HepG2 (cell line): Measurements from ENCODE around the gene TPX2. TPM values are rescaled to one million over a fixed set of nuclear protein-coding genes. Genes with fewer than 3 reads are reported as not detected.

Experiments used
- ARNTL ChIP-seq: sonication (generic); formaldehyde crosslinking; IDR thresholded peaks from 2 replicates; pipeline ENCODE4 v1.4.0; 2020; ENCODE audit warnings: mild to moderate bottlenecking, missing genetic modification reagents
- BRCA1 ChIP-seq: sonication (generic); formaldehyde crosslinking; IDR thresholded peaks from 2 replicates; pipeline ENCODE4 v1.4.0; 2020; ENCODE audit warnings: missing genetic modification reagents
- BRD4 ChIP-seq: sonication (generic); formaldehyde crosslinking; IDR thresholded peaks from 2 replicates; pipeline ENCODE4 v1.4.0; 2020; ENCODE audit warnings: missing genetic modification reagents
- CCDC6 ChIP-seq: sonication (generic); formaldehyde crosslinking; IDR thresholded peaks from 2 replicates; pipeline ENCODE4 v1.8.1; 2022; ENCODE audit warnings: mild to moderate bottlenecking, missing genetic modification reagents, moderate library complexity
- ERF ChIP-seq: IDR thresholded peaks from 2 replicates; pipeline ENCODE4 v1.6.1; 2018; ENCODE audit warnings: missing biosample characterization, missing genetic modification reagents
- EZH2 ChIP-seq: conservative IDR thresholded peaks from 2 replicates; pipeline ENCODE4 v1.6.1; 2012; ENCODE audit warnings: mild to moderate bottlenecking, low read depth, low read length, moderate library complexity
- FOSL2 ChIP-seq: sonication (generic); formaldehyde crosslinking; IDR thresholded peaks from 2 replicates; pipeline ENCODE4 v1.4.0; 2020; ENCODE audit warnings: missing genetic modification reagents
- FOXC1 ChIP-seq: sonication (generic); formaldehyde crosslinking; IDR thresholded peaks from 2 replicates; pipeline ENCODE4 v1.8.0; 2022; ENCODE audit warnings: mild to moderate bottlenecking, missing genetic modification reagents, borderline replicate concordance
- FOXP1 ChIP-seq, 2 experiments: fragments of 450-650 bp in 1 of 2; IDR thresholded peaks; 2 replicates each; pipeline ENCODE4 v1.6.1; 2017 to 2018; ENCODE audit warnings: antibody characterized with exemption in 1 of 2
- MTA3 ChIP-seq: sonication (generic); formaldehyde crosslinking; IDR thresholded peaks from 2 replicates; pipeline ENCODE4 v1.4.0; 2020; ENCODE audit warnings: missing genetic modification reagents
- NFATC3 ChIP-seq: sonication (generic); formaldehyde crosslinking; IDR thresholded peaks from 2 replicates; pipeline ENCODE4 v1.5.1; 2020; ENCODE audit warnings: mild to moderate bottlenecking, missing genetic modification reagents
- PATZ1 ChIP-seq: sonication (generic); formaldehyde crosslinking; IDR thresholded peaks from 2 replicates; pipeline ENCODE4 v1.4.0; 2020; ENCODE audit warnings: missing genetic modification reagents
- RNF2 ChIP-seq: fragments of 450-650 bp; conservative IDR thresholded peaks from 2 replicates; pipeline ENCODE4 v1.6.1; 2016; ENCODE audit warnings: low read depth
- ZNF296 ChIP-seq: sonication (generic); formaldehyde crosslinking; conservative IDR thresholded peaks from 2 replicates; pipeline ENCODE4 v1.5.0; 2020; ENCODE audit warnings: mild to moderate bottlenecking, missing genetic modification reagents
- ZNF326 ChIP-seq: sonication (generic); formaldehyde crosslinking; IDR thresholded peaks from 2 replicates; pipeline ENCODE4 v1.4.0; 2020; ENCODE audit warnings: missing genetic modification reagents, borderline replicate concordance
- ZNF605 ChIP-seq: sonication (generic); formaldehyde crosslinking; IDR thresholded peaks from 2 replicates; pipeline ENCODE4 v1.8.0; 2022; ENCODE audit warnings: mild to moderate bottlenecking, missing genetic modification reagents
- ZNF839 ChIP-seq: sonication (generic); formaldehyde crosslinking; IDR thresholded peaks from 2 replicates; pipeline ENCODE4 v1.4.0; 2020; ENCODE audit warnings: missing genetic modification reagents, mild to moderate bottlenecking, borderline replicate concordance
- polyA plus RNA-seq, 8 experiments: library from polyadenylated mRNA; depleted of rRNA in 3 of 8; stranded (reverse) in 7 of 8; unstranded in 1 of 8; fragments of >200 nt; fragmentation: Illumina TruSeq in 4 of 8; extraction: Trizol in 4 of 8; gene quantifications; 2 replicates each; pipeline versions ENCODE4 v1.2.1 to v1.2.3, GENCODE V29; 2011 to 2016; ENCODE audit warnings: low read depth in 4 of 8, missing spikeins in 1 of 8, mixed read lengths in 1 of 8; ENCODE audit not compliant: insufficient read depth in 1 of 8
- total RNA-seq, 5 experiments: library from RNA; depleted of rRNA; stranded (reverse); fragments of >200 nt; fragmentation: Illumina TruSeq; extraction: Trizol; gene quantifications; 2 replicates each; pipeline ENCODE4 v1.2.3, GENCODE V29; 2016; ENCODE audit warnings: low read depth in 1 of 5
- TF ChIP-seq, protein P1 (sequence below): sonication (generic); formaldehyde crosslinking; IDR thresholded peaks from 2 replicates; pipeline ENCODE4 v1.4.0; 2020; ENCODE audit warnings: mild to moderate bottlenecking, missing genetic modification reagents
- TF ChIP-seq, protein P2 (sequence below): sonication (generic); formaldehyde crosslinking; IDR thresholded peaks from 2 replicates; pipeline ENCODE4 v1.8.1; 2023; ENCODE audit warnings: mild to moderate bottlenecking, moderate library complexity, missing genetic modification reagents

TPX2 gene
- total and polyA plus RNA-seq, 2 of the 13 experiments (the other 11 are each of a cell fraction or from before 2014, with no cell fraction given) = 34.3 to 124 TPM

- TF ChIP-seq PATZ1 (CRISPR knock-in tag) (peak; percentile 94), FOSL2 (CRISPR knock-in tag) (peak; percentile 99), ZNF605 (CRISPR knock-in tag) (peak; percentile 43; the same call in 1 of the 2 replicates), ARNTL (CRISPR knock-in tag) (no peak), BRD4 (CRISPR knock-in tag) (no peak), FOXC1 (CRISPR knock-in tag) (no peak), RNF2 (0 out of 2 replicates have a peak, but pooled peaks have one; percentile 40), ERF (CRISPR knock-in tag) (peak; percentile 41; the same call in 1 of the 2 replicates), EZH2 (no peak), CCDC6 (CRISPR knock-in tag) (no peak), MTA3 (CRISPR knock-in tag) (no peak), ZNF326 (CRISPR knock-in tag) (no peak), FOXP1 (IDR thresholded peaks at IDR 0.05) (no peak), FOXP1 (CRISPR knock-in tag; IDR thresholded peaks at IDR 0.05) (peak; percentile 30; the same call in 1 of the 2 replicates), NFATC3 (CRISPR knock-in tag) (no peak), ZNF296 (no peak; the same call in 1 of the 2 replicates), BRCA1 (CRISPR knock-in tag) (no peak), ZNF839 (peak; percentile 52; the same call in 1 of the 2 replicates)
- TF ChIP-seq, protein P1, sequence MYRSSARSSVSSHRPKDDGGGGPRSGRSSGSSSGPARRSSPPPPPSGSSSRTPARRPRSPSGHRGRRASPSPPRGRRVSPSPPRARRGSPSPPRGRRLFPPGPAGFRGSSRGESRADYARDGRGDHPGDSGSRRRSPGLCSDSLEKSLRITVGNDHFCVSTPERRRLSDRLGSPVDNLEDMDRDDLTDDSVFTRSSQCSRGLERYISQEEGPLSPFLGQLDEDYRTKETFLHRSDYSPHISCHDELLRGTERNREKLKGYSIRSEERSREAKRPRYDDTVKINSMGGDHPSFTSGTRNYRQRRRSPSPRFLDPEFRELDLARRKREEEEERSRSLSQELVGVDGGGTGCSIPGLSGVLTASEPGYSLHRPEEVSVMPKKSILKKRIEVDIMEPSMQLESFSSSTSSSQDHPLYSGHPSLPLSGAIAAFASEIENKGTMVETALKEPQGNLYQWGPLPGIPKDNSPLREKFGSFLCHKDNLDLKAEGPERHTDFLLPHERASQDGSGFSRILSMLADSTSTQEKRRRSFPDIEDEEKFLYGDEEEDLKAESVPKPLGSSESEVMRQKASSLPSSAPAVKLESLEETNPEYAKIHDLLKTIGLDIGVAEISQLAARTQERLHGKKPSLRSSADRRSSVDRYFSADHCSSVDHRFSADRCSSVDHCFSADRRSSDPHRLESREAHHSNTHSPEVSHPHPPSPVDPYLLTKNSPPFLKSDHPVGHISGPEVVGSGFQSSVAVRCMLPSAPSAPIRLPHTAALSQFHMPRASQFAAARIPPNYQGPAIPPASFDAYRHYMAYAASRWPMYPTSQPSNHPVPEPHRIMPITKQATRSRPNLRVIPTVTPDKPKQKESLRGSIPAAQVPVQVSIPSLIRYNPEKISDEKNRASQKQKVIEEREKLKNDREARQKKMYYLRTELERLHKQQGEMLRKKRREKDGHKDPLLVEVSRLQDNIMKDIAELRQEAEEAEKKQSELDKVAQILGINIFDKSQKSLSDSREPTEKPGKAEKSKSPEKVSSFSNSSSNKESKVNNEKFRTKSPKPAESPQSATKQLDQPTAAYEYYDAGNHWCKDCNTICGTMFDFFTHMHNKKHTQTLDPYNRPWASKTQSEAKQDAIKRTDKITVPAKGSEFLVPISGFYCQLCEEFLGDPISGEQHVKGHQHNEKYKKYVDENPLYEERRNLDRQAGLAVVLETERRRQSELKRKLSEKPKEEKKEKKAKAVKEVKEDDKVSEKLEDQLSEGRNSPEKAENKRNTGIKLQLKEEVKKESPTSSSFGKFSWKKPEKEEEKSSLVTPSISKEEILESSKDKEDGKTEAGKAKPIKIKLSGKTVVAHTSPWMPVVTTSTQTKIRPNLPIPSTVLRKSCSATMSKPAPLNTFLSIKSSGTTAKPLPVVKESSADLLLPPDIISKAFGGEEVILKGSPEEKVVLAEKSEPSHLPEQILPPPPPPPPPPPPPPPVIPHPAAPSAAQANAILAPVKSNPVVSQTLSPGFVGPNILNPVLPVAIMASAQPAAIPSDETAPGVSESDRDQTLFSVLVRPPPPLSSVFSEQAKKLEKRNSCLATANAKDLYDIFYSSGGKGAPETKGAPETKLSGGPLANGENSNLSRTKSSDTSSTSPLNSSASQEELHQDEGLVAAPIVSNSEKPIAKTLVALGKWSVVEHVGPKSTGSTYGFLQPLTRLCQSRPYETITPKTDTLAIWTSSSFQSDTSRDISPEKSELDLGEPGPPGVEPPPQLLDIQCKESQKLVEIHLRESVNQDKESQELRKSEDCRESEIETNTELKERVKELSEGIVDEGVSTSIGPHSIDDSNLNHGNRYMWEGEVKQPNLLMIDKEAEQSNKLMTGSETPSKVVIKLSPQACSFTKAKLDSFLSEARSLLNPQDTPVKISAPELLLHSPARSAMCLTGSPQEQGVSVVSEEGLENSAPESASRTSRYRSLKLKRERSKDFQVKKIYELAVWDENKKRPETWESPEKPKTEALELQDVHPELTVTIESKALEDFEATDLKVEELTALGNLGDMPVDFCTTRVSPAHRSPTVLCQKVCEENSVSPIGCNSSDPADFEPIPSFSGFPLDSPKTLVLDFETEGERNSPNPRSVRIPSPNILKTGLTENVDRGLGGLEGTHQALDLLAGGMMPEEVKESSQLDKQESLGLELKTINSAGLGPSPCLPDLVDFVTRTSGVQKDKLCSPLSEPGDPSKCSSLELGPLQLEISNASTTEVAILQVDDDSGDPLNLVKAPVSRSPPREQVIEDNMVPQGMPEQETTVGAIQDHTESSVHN = no peak
- TF ChIP-seq, protein P2, sequence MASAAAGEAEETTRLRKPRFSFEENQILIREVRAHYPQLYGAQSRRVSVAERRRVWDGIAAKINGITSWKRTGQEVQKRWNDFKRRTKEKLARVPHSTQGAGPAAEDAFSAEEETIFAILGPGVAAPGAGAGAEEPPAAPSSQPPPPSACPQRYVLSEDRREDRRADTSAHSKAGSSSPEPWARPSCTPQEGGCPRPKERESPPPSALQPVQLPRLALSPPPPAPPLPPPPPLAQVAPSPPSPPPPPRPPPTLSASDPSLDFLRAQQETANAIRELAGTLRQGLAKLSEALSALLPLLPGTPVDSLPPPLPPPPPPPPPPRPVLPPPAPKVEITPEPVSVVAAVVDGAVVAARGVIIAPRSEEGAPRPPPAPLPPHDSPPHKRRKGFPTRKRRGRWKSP (CRISPR knock-in tag) = no peak
Measured at GRCh38 chr20:31835977-31836852, 97.1 kb downstream of the TPX2 start (continued).
